Right lobe of liver (tissue), 4 donors: Measurements from ENCODE around the gene HSP90AB1.

Experiments
- CTCF ChIP-seq, 4 donors: fragments of 200-600 bp in 3 of 4; fragments of 450-650 bp in 1 of 4; IDR thresholded peaks; one replicate each; pipeline versions ENCODE4 v1.5.1 to v1.8.0; 2016 to 2022; ENCODE audit warnings: antibody characterized with exemption in 4 of 4, mild to moderate bottlenecking in 2 of 4
- POLR2A ChIP-seq: fragments of 450-650 bp; IDR thresholded peaks from one replicate; pipeline ENCODE4 v1.6.1; 2017; ENCODE audit warnings: antibody characterized with exemption, mild to moderate bottlenecking
- donor health status: DM: no; HTN: no; CAD: no.
- donor health status: DM: no; HTN: no; CAD: no.
- donor health status: DM: no; HTN: yes; CAD: no.

GRCh38 chr6:44262467-44263353 is 15.8 kb downstream of the HSP90AB1 start:
- TF ChIP-seq CTCF (IDR thresholded peaks at IDR 0.05): no peak
- TF ChIP-seq POLR2A: no peak
